Astrocyte (in vitro differentiated cells and primary cell): ENCODE results near the gene RSL24D1.

Experiments used
- CTCF ChIP-seq: IDR thresholded peaks from 2 replicates; pipeline ENCODE4 v1.5.1; 2011; ENCODE audit warnings: low read depth, mild to moderate bottlenecking, inconsistent platforms, low read length, moderate library complexity; ENCODE audit not compliant: insufficient read depth
- EZH2 ChIP-seq: IDR thresholded peaks from 2 replicates; pipeline ENCODE4 v1.6.1; 2012; ENCODE audit warnings: mild to moderate bottlenecking, low read length, inconsistent platforms; ENCODE audit not compliant: insufficient read depth

GRCh38 chr15:55204464-55204863 is 7.7 kb upstream of the RSL24D1 start:
- TF ChIP-seq CTCF (no peak), EZH2 (no peak)
